T1000 (cell line): Measurements from ENCODE around the gene ACD.

Experiments used
- DNase-seq: peaks from one replicate; lab custom pipeline; 2025; ENCODE audit warnings: mixed read lengths; lab: John Stamatoyannopoulos, UW

The ACD gene

DNA sequence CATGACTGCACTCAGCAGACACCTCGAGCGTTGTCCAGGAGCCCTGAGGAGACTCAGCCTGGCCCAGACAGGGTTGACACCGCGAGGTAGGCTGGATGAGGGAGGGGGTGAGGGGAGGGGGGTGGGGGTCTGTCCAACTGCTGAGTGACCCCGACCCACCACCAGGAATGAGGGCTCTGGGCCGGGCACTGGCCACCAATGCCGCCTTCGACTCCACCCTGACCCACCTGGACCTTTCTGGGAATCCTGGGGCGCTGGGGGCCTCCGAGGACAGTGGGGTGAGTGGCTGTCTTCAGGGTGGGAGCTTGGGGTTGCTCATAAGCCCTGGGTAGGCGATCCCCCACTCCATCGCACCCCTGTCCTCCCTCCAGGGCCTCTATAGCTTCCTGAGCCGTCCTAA is 12.4 kb downstream of the ACD start:
- no peak for DNase-seq

DNA sequence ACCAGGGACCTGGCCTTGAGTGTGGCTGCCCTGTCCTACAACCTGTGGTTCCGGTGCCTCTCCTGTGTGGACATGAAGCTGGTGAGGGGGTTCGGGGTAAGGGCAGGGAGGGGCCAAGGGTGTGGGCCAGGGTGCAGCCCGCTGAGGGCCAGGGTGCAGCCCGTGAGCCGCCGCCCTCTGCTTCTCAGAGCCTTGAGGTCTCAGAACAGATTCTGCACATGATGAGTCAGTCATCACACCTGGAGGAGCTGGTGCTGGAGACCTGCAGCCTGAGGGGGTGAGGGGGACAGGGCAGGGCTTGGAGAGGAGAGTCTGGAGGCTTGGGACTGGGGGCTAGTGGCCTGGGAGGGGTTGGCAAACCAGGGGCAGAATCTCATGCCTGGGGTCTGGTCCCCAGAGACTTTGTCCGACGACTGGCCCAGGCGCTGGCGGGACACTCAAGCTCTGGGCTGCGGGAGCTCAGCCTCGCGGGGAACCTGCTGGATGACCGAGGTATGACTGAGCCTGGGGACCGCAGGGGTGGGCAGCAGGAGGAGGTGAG is 12.9 kb downstream of the ACD start:
- DNase-seq, result no peak

DNA sequence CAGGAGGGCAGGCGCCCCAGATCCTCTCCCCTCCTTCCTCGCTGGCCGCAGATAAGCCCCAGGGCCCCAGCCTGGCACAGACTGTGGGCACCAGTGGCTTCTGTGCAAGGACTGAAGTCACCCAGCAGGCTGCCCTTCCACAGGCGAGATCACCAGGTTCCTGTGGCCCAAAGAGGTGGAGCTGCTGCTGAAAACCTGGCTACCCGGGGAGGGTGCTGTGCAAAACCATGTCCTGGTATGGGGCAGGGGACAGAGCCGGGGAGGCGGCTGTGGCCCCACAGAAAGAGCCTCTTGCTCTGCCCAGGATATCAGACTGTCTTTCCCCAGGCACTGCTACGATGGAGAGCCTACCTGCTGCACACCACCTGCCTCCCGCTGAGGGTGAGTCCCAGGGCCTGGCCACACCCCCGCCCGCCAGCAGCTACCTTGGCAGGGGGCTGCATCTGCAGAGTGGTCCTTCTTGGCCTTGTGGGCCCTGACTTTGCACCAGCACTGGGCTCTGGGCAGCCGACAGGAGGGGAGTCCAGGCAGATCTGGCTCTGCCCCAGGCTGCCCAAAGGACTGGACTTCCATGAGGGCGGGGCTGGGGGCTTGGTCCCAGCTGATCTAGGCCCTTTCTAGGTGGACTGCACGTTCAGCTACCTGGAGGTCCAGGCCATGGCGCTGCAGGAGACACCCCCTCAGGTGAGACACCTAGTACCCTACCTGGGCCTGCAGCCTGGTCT is 14.5 kb downstream of the ACD start:
- no peak for DNase-seq

DNA sequence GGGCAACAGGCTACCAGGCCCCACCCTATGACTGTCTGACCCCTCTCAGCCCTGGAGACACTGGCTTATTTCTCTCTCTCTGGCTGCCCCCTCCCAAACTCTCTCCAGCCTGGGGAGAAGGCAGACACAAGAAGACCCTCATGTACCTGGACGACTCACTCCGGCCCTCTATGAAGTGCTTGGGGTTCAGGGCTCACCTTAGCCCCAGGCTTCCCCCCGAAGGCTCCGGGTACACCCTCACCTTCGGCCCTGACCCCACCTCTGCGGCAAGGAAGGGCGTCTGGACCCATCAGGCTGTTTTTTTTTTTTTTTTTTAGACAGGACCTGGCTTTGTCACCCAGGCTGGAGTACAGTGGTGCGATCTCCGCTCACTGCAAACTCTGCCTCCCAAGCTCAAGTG is 16.0 kb downstream of the ACD start:
- no peak for DNase-seq

DNA sequence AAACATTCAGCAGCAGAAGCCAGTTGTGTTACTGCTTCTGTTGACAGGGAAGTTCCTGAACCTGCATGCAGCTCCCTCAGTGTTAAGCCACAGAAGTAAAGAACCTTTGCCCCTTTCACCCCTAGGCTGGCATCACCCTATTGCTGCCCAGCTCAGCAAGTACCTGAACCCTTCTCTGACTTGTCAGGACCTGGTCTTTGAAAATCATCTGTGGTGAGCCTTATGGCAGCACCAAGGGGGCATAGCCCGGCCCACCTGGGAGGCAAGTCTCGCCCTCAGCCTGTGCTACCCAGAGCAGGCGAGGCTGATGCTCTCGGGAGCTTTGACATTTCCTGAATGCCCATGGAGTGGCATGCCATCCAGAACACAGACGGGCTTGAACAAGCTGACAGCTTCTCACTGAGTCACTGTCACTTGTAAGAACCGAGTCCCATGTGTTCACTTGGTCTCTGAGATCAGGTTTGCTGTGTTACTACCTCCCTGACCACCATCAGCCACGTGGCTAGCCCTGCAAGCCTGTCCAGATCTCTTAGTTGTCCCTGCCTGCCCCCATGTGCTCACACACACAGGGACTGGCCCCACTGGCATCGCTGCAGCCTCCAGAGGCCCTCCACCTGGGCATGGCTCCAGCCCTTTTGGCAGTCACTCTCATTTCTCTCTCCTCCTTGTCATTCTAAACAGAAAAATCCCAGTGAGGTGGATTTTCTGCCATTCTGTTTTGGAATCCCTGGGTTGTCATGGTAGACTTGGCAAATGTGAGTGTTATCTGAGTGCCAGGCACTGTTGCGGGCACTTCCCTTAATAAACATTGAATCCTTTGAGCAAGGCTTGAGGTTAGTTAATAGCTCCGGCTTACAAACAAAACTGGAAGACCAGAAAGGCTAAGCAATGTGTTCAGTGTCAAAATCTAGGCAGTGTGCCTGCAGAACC is 18.0 kb downstream of the ACD start:
- no peak for DNase-seq

DNA sequence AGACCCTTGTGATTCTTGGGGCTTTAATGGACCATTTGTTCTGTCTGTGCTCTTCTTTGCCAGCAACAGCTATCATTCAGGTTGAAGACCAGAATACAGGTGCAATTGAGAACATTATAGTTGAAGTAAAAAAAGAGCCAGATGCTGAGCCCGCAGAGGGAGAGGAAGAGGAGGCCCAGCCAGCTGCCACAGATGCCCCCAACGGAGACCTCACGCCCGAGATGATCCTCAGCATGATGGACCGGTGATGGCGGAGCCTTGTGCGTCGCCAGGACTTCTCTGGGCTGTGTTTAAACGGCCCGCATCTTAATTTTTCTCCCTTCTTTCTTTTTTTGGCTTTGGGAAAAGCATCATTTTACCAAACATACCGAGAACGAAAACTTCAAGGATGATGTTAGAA is 22.4 kb downstream of the ACD start:
- DNase-seq, result no peak

DNA sequence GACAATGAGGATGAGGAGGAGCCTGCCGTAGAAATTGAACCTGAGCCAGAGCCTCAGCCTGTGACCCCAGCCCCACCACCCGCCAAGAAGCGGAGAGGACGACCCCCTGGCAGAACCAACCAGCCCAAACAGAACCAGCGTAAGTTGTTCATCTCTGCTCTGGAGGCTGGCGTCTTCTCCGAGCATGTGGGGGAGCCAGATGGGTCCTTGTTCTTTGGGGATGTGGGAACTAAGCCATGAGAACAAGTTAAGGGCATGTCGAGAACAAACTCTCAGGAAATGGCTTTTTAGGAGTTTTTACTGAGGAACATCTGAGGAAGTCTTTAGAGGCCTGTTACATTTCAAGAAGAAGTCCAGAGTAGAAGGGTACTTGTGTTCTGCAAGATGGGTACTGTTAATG is 23.3 kb downstream of the ACD start:
- DNase-seq, result no peak

DNA sequence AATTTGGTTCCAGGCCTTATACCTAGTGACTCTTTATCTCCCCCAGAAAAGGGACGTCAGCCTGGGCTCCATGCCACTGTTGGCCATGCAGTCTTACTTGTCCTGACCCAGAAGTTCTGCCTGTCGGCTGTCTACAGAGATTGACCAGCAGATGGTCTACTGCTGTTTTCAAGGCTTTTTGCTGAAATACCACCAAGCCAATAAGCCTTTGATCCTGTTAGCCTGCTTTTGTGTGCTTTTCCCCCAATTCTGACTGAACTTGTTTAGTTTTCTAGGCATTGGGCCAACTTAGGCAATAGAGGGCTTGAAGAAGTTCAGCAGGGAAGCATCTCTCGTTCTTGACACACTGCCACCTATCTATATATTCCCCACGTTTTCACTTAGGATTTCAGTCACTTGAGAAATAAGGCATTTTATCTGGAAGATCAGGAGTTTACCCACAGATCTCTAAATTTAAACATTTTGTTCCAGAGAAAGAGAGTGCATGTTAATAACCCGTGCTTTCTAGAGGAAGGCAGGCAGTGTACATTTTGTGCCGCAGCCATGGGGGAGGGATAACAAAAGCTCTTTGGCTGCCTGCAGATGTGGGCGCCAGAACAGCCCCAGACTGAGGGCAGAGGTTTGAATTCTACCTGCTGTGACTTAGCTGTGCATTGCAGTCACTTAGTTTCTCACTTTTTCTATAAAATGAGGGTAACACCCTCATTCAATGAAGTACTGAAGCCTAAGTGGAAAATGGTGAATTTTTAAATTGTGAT is 27.5 kb downstream of the ACD start:
- no peak for DNase-seq

DNA sequence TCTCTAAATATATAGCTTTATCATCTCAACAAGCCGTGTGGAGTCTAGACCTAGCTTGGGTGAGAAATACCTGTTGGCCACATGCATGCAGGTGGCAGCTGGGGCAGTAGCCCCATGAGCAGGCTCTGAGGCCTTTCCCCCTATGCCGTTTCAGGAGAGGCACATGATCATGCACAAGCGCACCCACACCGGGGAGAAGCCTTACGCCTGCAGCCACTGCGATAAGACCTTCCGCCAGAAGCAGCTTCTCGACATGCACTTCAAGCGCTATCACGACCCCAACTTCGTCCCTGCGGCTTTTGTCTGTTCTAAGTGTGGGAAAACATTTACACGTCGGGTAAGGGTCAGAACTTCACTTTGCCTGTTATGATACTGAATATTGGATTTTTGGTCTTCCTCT is 31.8 kb downstream of the ACD start:
- DNase-seq, result no peak

DNA sequence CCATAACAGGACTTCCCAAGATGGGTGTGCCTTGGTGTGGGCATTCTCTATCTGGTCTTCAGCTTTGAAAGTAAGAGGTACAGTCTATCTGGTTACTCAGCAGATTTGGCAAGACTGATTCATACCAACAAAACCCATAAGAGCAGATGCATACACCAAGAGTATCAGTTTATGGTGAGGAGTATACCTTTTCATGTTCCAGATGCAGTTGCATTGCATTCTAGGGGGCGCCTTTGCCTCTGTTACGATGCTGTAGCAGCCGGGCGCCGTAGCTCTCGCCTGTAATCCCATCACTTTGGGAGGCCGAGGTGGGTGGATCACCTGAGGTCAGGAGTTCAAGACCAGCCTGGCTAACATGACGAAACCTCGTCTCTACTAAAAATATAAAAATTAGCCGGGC is 46.3 kb downstream of the ACD start:
- no peak for DNase-seq

DNA sequence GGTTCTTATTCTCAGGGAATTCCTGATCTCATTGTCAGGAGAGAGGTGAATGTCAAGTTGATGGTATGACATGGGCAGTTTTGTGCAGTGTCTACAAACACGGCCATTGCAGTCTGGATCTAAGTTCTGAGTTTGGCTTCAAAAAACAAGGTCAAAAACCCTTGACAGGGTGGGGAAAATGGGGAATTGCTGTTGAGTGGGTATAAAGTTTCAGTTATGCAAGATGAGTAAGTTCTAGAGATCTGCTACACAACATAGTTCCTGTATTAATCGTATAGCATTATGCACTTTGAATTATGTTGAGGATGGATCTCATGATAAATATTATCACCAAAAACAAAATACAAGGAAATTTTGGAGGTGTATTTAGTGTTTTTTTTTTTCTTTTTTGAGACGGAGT is 51.7 kb downstream of the ACD start:
- no peak for DNase-seq
